Activated naive CD8-positive, alpha-beta T cell (primary cell): ENCODE data around the gene PAM16.

Source experiments
- H3K27ac Mint-ChIP-seq: one replicate; pipeline ENCODE4 v1.8.0; 2021; ENCODE audit warnings: mixed read lengths
- H3K27me3 Mint-ChIP-seq: one replicate; pipeline ENCODE4 v1.8.0; 2021; ENCODE audit warnings: mixed read lengths
- H3K36me3 Mint-ChIP-seq: one replicate; pipeline ENCODE4 v1.8.0; 2021; ENCODE audit warnings: mixed read lengths
- H3K4me1 Mint-ChIP-seq: one replicate; pipeline ENCODE4 v1.8.0; 2021; ENCODE audit warnings: low read depth, mixed read lengths
- H3K4me3 Mint-ChIP-seq: one replicate; pipeline ENCODE4 v1.8.0; 2021; ENCODE audit warnings: mild to moderate bottlenecking, mixed read lengths
- H3K9me3 Mint-ChIP-seq: one replicate; pipeline ENCODE4 v1.8.0; 2021; ENCODE audit warnings: low read depth, mixed read lengths

PAM16 gene

DNA sequence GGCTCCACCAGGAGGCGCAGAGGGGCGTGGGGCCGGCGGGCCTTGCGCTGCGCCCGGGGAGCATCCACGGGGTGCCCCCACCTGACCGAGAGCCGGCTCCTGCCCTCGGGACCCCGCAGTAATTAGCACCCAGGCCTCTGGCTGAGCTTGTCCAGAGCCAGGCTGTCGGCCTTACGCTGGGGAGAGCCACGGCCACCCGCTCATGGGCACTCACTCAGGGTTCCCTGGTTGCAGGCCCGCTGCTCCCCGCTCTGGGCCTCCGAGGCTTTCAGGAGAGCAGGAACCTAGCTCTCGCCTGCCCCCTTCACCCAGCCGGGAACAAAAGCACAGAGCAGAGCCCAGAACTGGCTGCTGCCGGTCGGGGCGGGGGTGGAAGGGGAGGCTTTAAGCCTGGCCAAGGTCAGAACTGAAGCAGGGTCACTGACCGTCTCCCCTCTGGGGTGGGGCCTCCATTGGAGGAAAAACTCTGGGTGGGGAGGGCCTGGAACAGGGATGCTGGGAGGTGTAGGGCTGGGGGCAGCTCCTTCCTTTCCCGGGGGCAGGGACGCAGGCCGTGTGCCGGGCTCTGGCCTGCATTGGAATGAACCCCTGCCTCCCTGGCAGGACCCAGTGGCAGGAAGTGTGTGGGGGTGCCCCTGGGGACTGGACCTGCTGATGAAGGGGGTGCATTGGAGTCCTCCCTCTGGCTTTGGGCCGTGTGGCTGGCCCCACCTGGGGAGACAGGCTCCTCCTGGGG is 22.9 kb downstream of the PAM16 start:
- no peaks in the 10 kb centered on the region for H3K27me3 Mint-ChIP-seq
- H3K36me3 Mint-ChIP-seq = no peaks in the 10 kb centered on the region
- peak overlapping the region; percentile 46 for H3K4me3 Mint-ChIP-seq
- H3K27ac Mint-ChIP-seq = no peak overlapping the region
- H3K4me1 Mint-ChIP-seq = peaks cover 3% of the 10 kb centered on the region
- H3K9me3 Mint-ChIP-seq = no peaks in the 10 kb centered on the region

- Mint-ChIP-seq H3K9me3 (no peaks in the 10 kb centered on the region), H3K4me3 (peak overlapping the region; percentile 40), H3K27me3 (no peaks in the 10 kb centered on the region), H3K36me3 (no peaks in the 10 kb centered on the region), H3K4me1 (peaks cover 3% of the 10 kb centered on the region), H3K27ac (no peak overlapping the region)
Measured at GRCh38 chr16:4327386-4328045, 23.6 kb downstream of the PAM16 start.

- Mint-ChIP-seq H3K4me1 (peaks cover 3% of the 10 kb centered on the region), H3K27me3 (no peaks in the 10 kb centered on the region), H3K9me3 (no peaks in the 10 kb centered on the region), H3K36me3 (no peaks in the 10 kb centered on the region), H3K27ac (no peak overlapping the region), H3K4me3 (no peak overlapping the region)
Measured at GRCh38 chr16:4325253-4325758, 25.8 kb downstream of the PAM16 start.

DNA sequence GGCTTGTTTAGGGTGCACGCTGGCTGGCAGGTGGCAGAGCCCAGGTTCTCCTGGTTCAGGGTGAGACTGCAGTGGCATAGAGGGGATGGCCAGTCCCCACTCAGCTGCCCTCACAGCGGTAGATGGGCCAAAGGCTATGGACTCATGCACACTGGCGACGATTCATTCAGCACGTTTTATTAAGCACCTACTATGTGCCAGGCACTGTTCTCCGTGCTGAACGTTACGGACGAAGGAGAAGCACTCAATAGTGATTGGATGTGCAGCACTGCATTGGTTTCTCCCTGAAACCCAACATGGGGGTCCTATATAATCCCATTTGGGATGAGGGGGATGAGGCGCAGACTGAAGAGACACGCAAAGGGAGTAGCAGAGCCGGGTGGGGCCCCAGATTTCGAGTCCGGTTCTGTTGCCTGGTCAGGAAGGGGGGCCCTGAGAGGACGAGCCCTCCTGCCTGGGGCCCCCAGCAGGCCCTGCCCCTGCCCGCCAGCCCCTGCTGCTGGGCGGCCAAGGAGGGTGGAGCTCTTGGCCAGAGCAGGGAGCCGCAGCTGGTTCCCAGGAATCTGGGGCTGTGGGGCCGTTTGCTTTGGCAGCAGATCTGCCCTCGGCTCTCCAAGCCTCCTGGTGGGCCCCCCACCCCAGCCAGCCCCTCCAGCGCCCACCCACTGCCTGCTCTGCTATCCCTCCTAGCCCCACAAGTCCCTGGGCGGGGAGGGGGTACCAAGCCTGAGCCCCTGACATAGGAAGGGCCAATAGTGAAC is 26.4 kb downstream of the PAM16 start:
- no peak overlapping the region for H3K4me3 Mint-ChIP-seq
- no peaks in the 10 kb centered on the region for H3K36me3 Mint-ChIP-seq
- peaks cover under 1% of the 10 kb centered on the region for H3K4me1 Mint-ChIP-seq
- no peaks in the 10 kb centered on the region for H3K9me3 Mint-ChIP-seq
- no peak overlapping the region for H3K27ac Mint-ChIP-seq
- H3K27me3 Mint-ChIP-seq = no peaks in the 10 kb centered on the region

GRCh38 chr16:4323845-4324488 is 27.2 kb downstream of the PAM16 start:
- Mint-ChIP-seq H3K36me3 (no peaks in the 10 kb centered on the region), H3K4me1 (peaks cover 4% of the 10 kb centered on the region)

GRCh38 chr16:4323071-4323844 is 27.9 kb downstream of the PAM16 start:
- H3K27ac Mint-ChIP-seq = no peak overlapping the region
- no peak overlapping the region for H3K4me3 Mint-ChIP-seq
- no peaks in the 10 kb centered on the region for H3K9me3 Mint-ChIP-seq
- peaks cover 6% of the 10 kb centered on the region for H3K4me1 Mint-ChIP-seq
- H3K27me3 Mint-ChIP-seq = no peaks in the 10 kb centered on the region
- H3K36me3 Mint-ChIP-seq = no peaks in the 10 kb centered on the region

More at GRCh38 chr16:4323845-4324488, 27.2 kb downstream of the PAM16 start:
- Mint-ChIP-seq H3K9me3 (no peaks in the 10 kb centered on the region), H3K27ac (no peak overlapping the region), H3K4me3 (no peak overlapping the region), H3K27me3 (no peaks in the 10 kb centered on the region)

GRCh38 chr16:4322121-4323052 is 28.7 kb downstream of the PAM16 start:
- Mint-ChIP-seq H3K27me3 (no peaks in the 10 kb centered on the region), H3K36me3 (no peaks in the 10 kb centered on the region), H3K4me1 (peaks cover 6% of the 10 kb centered on the region), H3K9me3 (no peaks in the 10 kb centered on the region), H3K4me3 (no peak overlapping the region), H3K27ac (no peak overlapping the region)

DNA sequence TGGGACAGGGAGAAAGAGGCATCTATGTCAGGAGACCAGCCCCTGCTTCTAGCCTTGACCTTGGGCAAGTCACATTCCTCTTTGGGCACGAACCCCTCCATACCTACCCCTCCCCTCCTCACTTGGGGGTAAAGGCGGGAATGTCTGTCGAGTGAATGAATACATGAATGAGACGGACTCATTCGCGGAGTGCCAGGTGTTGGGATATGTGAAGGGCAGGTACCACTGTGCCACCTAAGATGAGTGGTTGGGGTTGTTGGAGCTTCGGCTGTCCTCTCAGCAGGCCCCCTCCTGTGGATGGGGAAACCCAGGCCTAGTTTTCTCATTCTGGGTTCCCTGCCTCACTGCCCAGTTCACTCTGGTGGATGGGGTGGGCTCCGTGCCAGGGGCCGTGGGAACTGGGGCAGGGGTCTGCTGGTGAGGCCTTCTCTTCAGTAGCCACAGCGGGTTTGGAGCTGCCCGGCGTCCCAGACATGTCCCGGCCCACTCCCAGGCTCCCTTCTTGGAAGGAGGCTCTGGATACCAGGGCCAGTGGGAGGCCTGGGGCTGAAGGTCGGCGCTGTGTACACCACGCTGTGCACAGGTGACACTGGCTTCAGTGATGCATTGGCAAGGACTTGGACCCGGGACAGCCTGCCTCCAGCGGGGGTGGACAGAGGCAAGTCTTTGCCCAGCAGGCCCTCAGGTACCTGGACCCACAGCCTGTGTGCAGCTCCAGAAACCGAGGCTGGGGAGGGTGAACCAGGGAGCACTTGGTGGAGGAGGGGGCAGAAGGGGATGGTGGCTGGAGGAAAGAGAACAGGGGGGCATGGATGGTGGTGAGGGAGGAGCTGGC is 29.6 kb downstream of the PAM16 start:
- no peaks in the 10 kb centered on the region for H3K36me3 Mint-ChIP-seq

DNA sequence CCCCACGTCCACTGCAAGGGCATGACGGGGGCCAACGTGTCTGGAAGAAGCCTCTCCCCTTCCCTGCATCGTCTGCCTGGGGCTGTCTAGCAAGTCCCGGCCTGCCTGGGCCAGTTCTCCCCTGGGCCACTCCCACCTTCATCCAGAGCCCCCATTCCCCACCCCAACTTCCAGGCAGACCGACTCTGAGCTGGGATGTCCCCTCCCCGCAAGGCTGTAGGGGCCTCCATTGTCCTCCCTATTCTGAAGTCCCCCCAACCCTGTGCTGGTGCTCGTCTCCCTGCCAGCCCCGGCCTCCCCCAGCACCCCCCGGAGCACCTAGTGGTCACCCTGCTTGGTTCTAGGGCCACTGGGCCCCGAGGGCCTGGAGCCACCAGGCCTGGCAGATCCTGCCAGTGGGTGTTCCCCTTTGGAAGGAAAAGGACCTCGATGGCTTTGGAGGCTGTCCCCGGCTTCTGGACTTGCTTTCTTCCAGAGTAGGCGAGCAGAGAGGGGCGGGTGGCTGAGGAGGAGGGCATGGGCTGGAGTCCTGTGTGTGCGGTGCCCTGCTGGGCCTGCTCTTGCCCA is 30.5 kb downstream of the PAM16 start:
- peaks cover 6% of the 10 kb centered on the region for H3K4me1 Mint-ChIP-seq
- H3K27me3 Mint-ChIP-seq = no peaks in the 10 kb centered on the region

More for the DNA sequence above, 29.6 kb downstream of the PAM16 start:
- Mint-ChIP-seq H3K27ac (no peak overlapping the region), H3K4me3 (no peak overlapping the region), H3K9me3 (no peaks in the 10 kb centered on the region), H3K27me3 (no peaks in the 10 kb centered on the region), H3K4me1 (peaks cover 6% of the 10 kb centered on the region)

DNA sequence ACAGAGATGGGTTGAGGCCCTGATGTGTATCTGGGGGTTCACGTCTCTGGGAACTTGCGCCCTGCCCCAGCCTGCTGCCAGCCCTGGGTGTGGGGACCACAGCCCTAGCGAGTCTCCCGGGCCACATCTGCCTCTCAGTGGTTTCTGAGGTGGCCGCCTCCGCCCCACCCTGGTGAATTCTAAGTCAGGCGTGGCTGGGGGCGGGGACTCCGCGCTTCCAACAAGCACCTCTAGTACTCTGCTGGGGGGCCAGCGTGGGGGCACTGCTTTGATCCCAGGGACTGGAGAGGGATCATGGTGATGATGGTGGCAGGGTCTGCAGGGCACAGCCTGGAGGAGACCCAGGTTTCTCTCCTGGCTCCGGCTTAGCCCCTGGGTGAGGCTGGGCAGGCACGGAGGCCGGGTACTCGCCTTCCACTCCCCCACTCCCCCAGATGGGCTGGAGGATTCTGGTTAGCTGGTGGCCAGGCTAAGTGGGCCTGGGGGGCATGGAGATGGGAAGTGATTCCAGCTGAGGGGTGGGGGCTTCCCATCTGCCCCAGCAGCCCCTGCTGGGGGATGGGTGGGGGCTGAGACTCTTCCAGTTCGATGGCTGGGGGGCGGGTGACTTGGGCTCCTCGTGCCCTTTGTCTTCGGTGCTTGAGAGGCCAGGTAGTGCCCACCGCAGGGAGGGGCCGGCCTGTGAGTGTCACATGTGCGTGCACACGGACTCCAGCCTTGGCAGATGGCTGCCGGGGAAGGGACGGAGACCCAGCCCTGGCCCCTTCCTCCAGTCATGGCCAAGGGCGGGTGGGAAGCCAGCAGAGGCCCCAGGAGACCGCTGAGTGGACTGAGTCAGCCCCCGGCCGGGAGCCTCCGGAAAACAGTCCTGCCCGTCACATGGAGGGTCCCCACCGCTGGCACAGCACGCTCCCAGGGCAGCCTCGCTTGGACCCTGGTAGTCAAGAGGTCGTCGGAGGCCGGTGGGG is 31.4 kb downstream of the PAM16 start:
- Mint-ChIP-seq H3K36me3 (no peaks in the 10 kb centered on the region), H3K4me3 (no peak overlapping the region), H3K9me3 (no peaks in the 10 kb centered on the region), H3K27ac (no peak overlapping the region), H3K4me1 (peaks cover 8% of the 10 kb centered on the region), H3K27me3 (no peaks in the 10 kb centered on the region)

More for the DNA sequence above, 30.5 kb downstream of the PAM16 start:
- Mint-ChIP-seq H3K9me3 (no peaks in the 10 kb centered on the region), H3K27ac (no peak overlapping the region), H3K36me3 (no peaks in the 10 kb centered on the region), H3K4me3 (no peak overlapping the region)

GRCh38 chr16:4318967-4319366 is 32.2 kb downstream of the PAM16 start:
- no peaks in the 10 kb centered on the region for H3K36me3 Mint-ChIP-seq
- H3K4me3 Mint-ChIP-seq = no peak overlapping the region
- no peak overlapping the region for H3K27ac Mint-ChIP-seq
- no peaks in the 10 kb centered on the region for H3K9me3 Mint-ChIP-seq
- peaks cover 7% of the 10 kb centered on the region for H3K27me3 Mint-ChIP-seq
- H3K4me1 Mint-ChIP-seq = peaks cover 15% of the 10 kb centered on the region
